Measurements from ENCODE around the gene ABCC9.

DNA sequence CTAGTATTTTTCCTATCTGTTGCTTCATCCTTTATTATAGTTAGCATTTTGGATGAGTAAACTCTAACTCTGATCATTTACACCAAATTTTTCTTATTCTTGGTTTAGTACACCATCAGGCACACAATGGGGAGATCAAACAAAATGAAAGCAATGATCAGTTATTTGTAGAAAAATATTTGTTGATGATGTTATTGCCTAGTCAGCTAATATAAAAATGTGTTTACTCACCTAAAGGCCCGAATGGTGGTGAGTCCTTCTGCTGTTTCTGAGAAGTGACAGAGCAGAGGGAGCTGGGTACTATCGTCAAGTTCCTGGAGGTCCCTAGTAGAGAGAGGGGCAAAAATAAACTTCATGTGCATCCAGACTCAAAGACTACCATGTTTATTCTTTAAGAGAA, 103.4 kb downstream of the ABCC9 start:
- TF ChIP-seq, protein P1, sequence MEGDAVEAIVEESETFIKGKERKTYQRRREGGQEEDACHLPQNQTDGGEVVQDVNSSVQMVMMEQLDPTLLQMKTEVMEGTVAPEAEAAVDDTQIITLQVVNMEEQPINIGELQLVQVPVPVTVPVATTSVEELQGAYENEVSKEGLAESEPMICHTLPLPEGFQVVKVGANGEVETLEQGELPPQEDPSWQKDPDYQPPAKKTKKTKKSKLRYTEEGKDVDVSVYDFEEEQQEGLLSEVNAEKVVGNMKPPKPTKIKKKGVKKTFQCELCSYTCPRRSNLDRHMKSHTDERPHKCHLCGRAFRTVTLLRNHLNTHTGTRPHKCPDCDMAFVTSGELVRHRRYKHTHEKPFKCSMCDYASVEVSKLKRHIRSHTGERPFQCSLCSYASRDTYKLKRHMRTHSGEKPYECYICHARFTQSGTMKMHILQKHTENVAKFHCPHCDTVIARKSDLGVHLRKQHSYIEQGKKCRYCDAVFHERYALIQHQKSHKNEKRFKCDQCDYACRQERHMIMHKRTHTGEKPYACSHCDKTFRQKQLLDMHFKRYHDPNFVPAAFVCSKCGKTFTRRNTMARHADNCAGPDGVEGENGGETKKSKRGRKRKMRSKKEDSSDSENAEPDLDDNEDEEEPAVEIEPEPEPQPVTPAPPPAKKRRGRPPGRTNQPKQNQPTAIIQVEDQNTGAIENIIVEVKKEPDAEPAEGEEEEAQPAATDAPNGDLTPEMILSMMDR (IDR thresholded peaks at IDR 0.05) = no peak
- TF ChIP-seq POLR2A (IDR thresholded peaks at IDR 0.05) = no peak
